ENCODE data around the gene ALDH9A1. TPM values are rescaled to one million over a fixed set of nuclear protein-coding genes. Genes with fewer than 3 reads are reported as not detected.
"Not testable (repeated sequence)": the region's sequence is repeated elsewhere in the genome, so short reads cannot be mapped to it uniquely, and the experiment has no call there.

ALDH9A1 gene
- total and polyA plus RNA-seq, 10 of the 15 experiments (the other 5 are each of a cell fraction or from before 2014, with no cell fraction given) = 25.7 to 106 (median 36.3) TPM

DNA sequence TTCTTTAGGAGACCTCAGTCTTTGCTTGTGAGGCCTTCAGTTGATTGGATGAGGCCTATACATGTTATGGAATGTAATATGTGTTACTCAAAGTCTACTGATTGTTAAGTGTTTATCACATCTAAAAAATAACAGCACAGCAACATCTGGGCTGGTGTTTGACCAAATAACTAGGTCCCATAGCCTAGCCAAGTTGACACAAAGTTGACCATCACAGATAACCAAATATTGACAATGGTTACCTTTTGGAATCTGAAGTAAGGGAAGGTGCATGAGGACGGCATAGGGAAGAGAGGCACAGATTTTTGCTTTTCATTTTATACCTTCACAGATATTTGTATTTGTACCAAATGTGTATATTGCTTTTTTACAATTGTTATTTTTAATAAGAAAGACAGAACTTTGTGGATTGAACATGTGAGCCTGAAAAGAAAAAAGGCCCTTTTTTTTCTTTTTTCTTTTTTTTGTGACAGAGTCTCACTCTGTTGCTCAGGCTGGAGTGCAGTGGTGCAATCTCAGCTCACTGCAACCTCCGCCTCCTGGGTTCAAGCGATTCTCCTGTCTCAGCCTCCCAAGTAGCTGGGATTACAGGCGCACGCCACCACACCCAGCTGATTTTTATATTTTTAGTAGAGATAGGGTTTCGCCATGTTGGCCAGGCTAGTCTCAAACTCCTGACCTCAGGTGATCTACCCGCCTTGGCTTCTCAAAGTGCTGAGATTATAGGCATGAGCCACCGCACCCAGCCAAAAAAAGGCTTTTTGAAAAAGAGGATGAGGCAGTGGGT lies 18.1 kb upstream of the ALDH9A1 start:
- 77% methylated on average over 8 of the region's 8 CpGs for WGBS (ENCODE audit: insufficient coverage, insufficient replicate concordance, low lambda C conversion rate, missing lambda C conversion rate)
- SMC1A ChIA-PET (ENCODE audit: uncharacterized antibody, unreplicated experiment); FAIRE-seq: not testable (repeated sequence)

DNA sequence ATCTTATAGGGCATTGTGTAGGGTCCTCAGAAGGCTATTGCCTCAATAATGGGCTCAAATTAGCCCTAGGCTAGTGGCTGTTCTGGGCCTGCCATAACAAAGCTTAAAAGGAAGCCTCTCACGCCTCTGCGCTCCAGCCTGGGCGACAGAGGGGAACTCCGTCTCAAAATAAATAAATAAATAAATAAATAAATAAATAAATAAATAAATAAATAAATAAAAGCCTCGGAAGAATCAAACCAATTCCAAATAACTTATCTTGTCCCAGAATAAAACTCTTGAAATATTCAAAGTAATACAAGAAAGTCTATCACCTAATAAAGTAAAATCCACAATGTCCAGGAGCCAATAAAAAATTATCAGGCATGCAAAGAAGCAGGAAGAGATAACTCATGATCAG lies 14.4 kb upstream of the ALDH9A1 start:
- Histone ChIP-seq H3K79me2 (ENCODE audit: control insufficient read depth, insufficient read depth, low read length) (no peaks in the 10 kb centered on the region), H3K27me3 (replicated peaks in 1 of 2; ENCODE audit: control insufficient read depth in 2 of 2, insufficient read depth in 2 of 2, low read length in 1 of 2) (no peaks in the 10 kb centered on the region), H2AFZ (ENCODE audit: control insufficient read depth, low read depth, low read length) (no peak overlapping the region), H3K36me3 (ENCODE audit: control insufficient read depth in 2 of 2, insufficient read depth in 2 of 2, low read length in 1 of 2) (no peaks in the 10 kb centered on the region), H3K4me2 (ENCODE audit: control insufficient read depth, insufficient read depth) (no peak overlapping the region), H3K4me1 (ENCODE audit: control insufficient read depth, insufficient read depth, low read length) (no peaks in the 10 kb centered on the region), H3K27ac (ENCODE audit: control insufficient read depth, insufficient read depth) (no peak overlapping the region), H3K9ac (ENCODE audit: control insufficient read depth, insufficient read depth, low read length) (no peak overlapping the region), H4K20me1 (ENCODE audit: control insufficient read depth, insufficient read depth) (no peaks in the 10 kb centered on the region), H3K9me3 (replicated peaks; ENCODE audit: control insufficient read depth, insufficient read depth, low read length) (no peaks in the 10 kb centered on the region), H3K4me3 (no peak overlapping the region)
- ATAC-seq = no peak
- no TSS peak for BruUV-seq (replicated peaks)
- CTCF ChIA-PET = interaction anchor here (0.6 to 1.3 kb wide), 2 partner anchors 12 to 82 kb away, joined by 3 read pairs; no protein-coding TSS in a partner anchor
- POLR2A ChIA-PET = no interaction called here
- WGBS (ENCODE audit: insufficient coverage, insufficient replicate concordance, low lambda C conversion rate, missing lambda C conversion rate) = 85% methylated on average over 5 of the region's 5 CpGs
- in situ Hi-C loops (cut with MboI) (loop anchor here (25.0 kb wide), 1 partner anchor 775 kb away; no protein-coding TSS in a partner anchor), intact Hi-C loops (cut with micrococcal nuclease; ENCODE audit: unreplicated experiment) (loop anchor here (10.0 kb wide), 2 partner anchors 318 to 762 kb away; no protein-coding TSS in a partner anchor)
- RAD21 ChIA-PET (ENCODE audit: unreplicated experiment) = no interaction called here
- no peak for FAIRE-seq
- SMC1A ChIA-PET (ENCODE audit: uncharacterized antibody, unreplicated experiment) = interaction anchor here (2.0 kb wide), 1 partner anchor 25 kb away, joined by 6 read pairs; no protein-coding TSS in a partner anchor
- DNase-seq (ENCODE audit: low read depth, low spot score) = no peak
- TF ChIP-seq TBL1XR1 (IDR thresholded peaks at IDR 0.05; ENCODE audit: low read depth, low read length) (no peak), YBX1 (IDR thresholded peaks at IDR 0.05) (no peak), RB1 (IDR thresholded peaks at IDR 0.05; ENCODE audit: borderline replicate concordance) (no peak), NRF1 (conservative IDR thresholded peaks at IDR 0.05; ENCODE audit: low read depth, low read length) (no peak), HCFC1 (IDR thresholded peaks at IDR 0.05; ENCODE audit: low read length) (no peak), JUNB (IDR thresholded peaks at IDR 0.05) (no peak), CHD4 (IDR thresholded peaks at IDR 0.05) (no peak), RAD21 (IDR thresholded peaks at IDR 0.05; ENCODE audit: insufficient read depth, low read depth, low read length) (no peak), FOS (IDR thresholded peaks at IDR 0.05; ENCODE audit: borderline replicate concordance, extremely low read depth, insufficient read length) (no peak)
- TF ChIP-seq, protein P1, sequence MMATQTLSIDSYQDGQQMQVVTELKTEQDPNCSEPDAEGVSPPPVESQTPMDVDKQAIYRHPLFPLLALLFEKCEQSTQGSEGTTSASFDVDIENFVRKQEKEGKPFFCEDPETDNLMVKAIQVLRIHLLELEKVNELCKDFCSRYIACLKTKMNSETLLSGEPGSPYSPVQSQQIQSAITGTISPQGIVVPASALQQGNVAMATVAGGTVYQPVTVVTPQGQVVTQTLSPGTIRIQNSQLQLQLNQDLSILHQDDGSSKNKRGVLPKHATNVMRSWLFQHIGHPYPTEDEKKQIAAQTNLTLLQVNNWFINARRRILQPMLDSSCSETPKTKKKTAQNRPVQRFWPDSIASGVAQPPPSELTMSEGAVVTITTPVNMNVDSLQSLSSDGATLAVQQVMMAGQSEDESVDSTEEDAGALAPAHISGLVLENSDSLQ (IDR thresholded peaks at IDR 0.05) = no peak
- TF ChIP-seq, protein P2, sequence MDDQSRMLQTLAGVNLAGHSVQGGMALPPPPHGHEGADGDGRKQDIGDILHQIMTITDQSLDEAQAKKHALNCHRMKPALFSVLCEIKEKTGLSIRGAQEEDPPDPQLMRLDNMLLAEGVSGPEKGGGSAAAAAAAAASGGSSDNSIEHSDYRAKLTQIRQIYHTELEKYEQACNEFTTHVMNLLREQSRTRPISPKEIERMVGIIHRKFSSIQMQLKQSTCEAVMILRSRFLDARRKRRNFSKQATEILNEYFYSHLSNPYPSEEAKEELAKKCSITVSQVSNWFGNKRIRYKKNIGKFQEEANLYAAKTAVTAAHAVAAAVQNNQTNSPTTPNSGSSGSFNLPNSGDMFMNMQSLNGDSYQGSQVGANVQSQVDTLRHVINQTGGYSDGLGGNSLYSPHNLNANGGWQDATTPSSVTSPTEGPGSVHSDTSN (IDR thresholded peaks at IDR 0.05; ENCODE audit: insufficient replicate concordance, low read depth, low read length) = no peak
- TF ChIP-seq, protein P3, sequence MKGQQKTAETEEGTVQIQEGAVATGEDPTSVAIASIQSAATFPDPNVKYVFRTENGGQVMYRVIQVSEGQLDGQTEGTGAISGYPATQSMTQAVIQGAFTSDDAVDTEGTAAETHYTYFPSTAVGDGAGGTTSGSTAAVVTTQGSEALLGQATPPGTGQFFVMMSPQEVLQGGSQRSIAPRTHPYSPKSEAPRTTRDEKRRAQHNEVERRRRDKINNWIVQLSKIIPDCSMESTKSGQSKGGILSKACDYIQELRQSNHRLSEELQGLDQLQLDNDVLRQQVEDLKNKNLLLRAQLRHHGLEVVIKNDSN (IDR thresholded peaks at IDR 0.05; ENCODE audit: borderline replicate concordance, extremely low read length, insufficient read depth, low read depth, low read length) = no peak

More for the DNA sequence above, 18.1 kb upstream of the ALDH9A1 start:
- H3K79me2 ChIP-seq (ENCODE audit: control insufficient read depth, insufficient read depth, low read length); H3K36me3 ChIP-seq (ENCODE audit: control insufficient read depth in 2 of 2, insufficient read depth in 2 of 2, low read length in 1 of 2); ATAC-seq; POLR2A ChIA-PET; H3K4me1 ChIP-seq (ENCODE audit: control insufficient read depth, insufficient read depth, low read length); H3K4me3 ChIP-seq; H3K9ac ChIP-seq (ENCODE audit: control insufficient read depth, insufficient read depth, low read length); DNase-seq (ENCODE audit: low read depth, low spot score); H4K20me1 ChIP-seq (ENCODE audit: control insufficient read depth, insufficient read depth); H2AFZ ChIP-seq (ENCODE audit: control insufficient read depth, low read depth, low read length); H3K27me3 ChIP-seq (replicated peaks in 1 of 2; ENCODE audit: control insufficient read depth in 2 of 2, insufficient read depth in 2 of 2, low read length in 1 of 2); H3K9me3 ChIP-seq (replicated peaks; ENCODE audit: control insufficient read depth, insufficient read depth, low read length); H3K27ac ChIP-seq (ENCODE audit: control insufficient read depth, insufficient read depth); BruUV-seq (replicated peaks); H3K4me2 ChIP-seq (ENCODE audit: control insufficient read depth, insufficient read depth): not testable (repeated sequence)
- RAD21 ChIA-PET (ENCODE audit: unreplicated experiment) = interaction anchor here (1.1 kb wide), 1 partner anchor 205 kb away, joined by 3 read pairs; no protein-coding TSS in a partner anchor
- intact Hi-C loops (cut with micrococcal nuclease; ENCODE audit: unreplicated experiment) (loop anchor here (5.0 to 10.0 kb wide), 4 partner anchors 114 to 758 kb away; no protein-coding TSS in a partner anchor), in situ Hi-C loops (cut with MboI) (loop anchor here (5.0 to 25.0 kb wide), 2 partner anchors 196 to 771 kb away; no protein-coding TSS in a partner anchor)
- CTCF ChIA-PET = interaction anchor here (0.9 to 1.2 kb wide), 2 partner anchors 195 to 199 kb away, joined by 3 read pairs; no protein-coding TSS in a partner anchor

All from GM12878 (cell line).